HCT116 (cell line): ENCODE measurements around the gene ANO6. TPM values are rescaled to one million over a fixed set of nuclear protein-coding genes. Genes with fewer than 3 reads are reported as not detected.

Experiments
- ATAC-seq: fragments of 200-7000 bp; cut with Tn5 transposase; 2 replicates; pipeline ENCODE4 v1.9.1; 2020; ENCODE audit warnings: mild to moderate bottlenecking, moderate library complexity
- BruUV-seq: library from RNA; stranded (reverse); fragments of 400-500 nt; replicated peaks from 2 replicates; lab custom pipeline; 2021; lab: Mats Ljungman, UMichigan
- CTCF ChIA-PET: fragments of 300-600 bp; sonication (Branson Sonifier 250); formaldehyde crosslinking; loops from one replicate; lab custom pipeline; 2021; ENCODE audit warnings: antibody characterized with exemption; lab: Charles Lee
- POLR2A ChIA-PET: fragments of 300-600, 350-600 bp; sonication (Branson Sonifier 250); formaldehyde crosslinking; loops from one replicate; lab custom pipeline; 2021; ENCODE audit warnings: antibody characterized with exemption; lab: Charles Lee
- RAD21 ChIA-PET, 2 experiments: fragments of 300-600 bp; sonication (Branson Sonifier 250); formaldehyde crosslinking; loops; one replicate each; lab custom pipeline; 2023; ENCODE audit warnings: low total read pairs in 2 of 2; ENCODE audit not compliant: uncharacterized antibody in 2 of 2, unreplicated experiment in 2 of 2, low non-redundant PET in 1 of 2; lab: Charles Lee
- DNase-seq: peaks from one replicate; pipeline ENCODE4 v3.0.0-alpha.2; 2010; ENCODE audit warnings: low read depth, low spot score
- H2AFZ ChIP-seq: fragments of 200-600 bp; shearing (Covaris generic), sonication (generic); 2 replicates; pipeline ENCODE4 v1.6.1; 2017; ENCODE audit warnings: low read depth, mixed run types, mixed read lengths, antibody characterized with exemption, low read length; ENCODE audit not compliant: poor library complexity, severe bottlenecking
- H3K27ac ChIP-seq: 2 replicates; pipeline ENCODE4 v1.5.1; 2012; ENCODE audit warnings: low read depth, low read length
- H3K27me3 ChIP-seq: fragments of 200-600 bp; sonication (generic); 2 replicates; pipeline ENCODE4 v1.6.1; 2016; ENCODE audit warnings: mixed run types, low read length, mixed read lengths; ENCODE audit not compliant: insufficient read depth
- H3K36me3 ChIP-seq, 2 experiments: fragments of 200-500 bp in 1 of 2; fragments of 200-600 bp in 1 of 2; sonication (Bioruptor generic) in 1 of 2; sonication (generic) in 1 of 2; 2 replicates each; pipeline versions ENCODE4 v1.5.1 to v1.6.1; 2014 to 2016; ENCODE audit warnings: low read length in 2 of 2, inconsistent platforms in 1 of 2, mixed read lengths in 1 of 2, mixed run types in 1 of 2; ENCODE audit not compliant: insufficient read depth in 2 of 2, control insufficient read depth in 1 of 2
- H3K4me1 ChIP-seq, 2 experiments: fragments of 200-600 bp in 1 of 2; sonication (generic) in 1 of 2; 2 replicates each; pipeline versions ENCODE4 v1.5.1 to v1.6.1; 2012 to 2017; ENCODE audit warnings: low read length in 2 of 2, inconsistent platforms in 1 of 2, mild to moderate bottlenecking in 1 of 2, mixed read lengths in 1 of 2, mixed run types in 1 of 2, moderate library complexity in 1 of 2; ENCODE audit not compliant: insufficient read depth in 2 of 2, control insufficient read depth in 1 of 2
- H3K4me2 ChIP-seq: fragments of 200-600 bp; sonication (generic); 2 replicates; pipeline ENCODE4 v1.6.1; 2017; ENCODE audit warnings: mixed run types, low read length, mixed read lengths
- H3K4me3 ChIP-seq, 2 experiments: fragments of 200-600 bp in 1 of 2; sonication (generic) in 1 of 2; replicated peaks in 1 of 2; 2 replicates each; pipeline ENCODE4 v1.5.1; 2011 to 2016; ENCODE audit warnings: low read length in 2 of 2, control low read depth in 1 of 2, low read depth in 1 of 2, mild to moderate bottlenecking in 1 of 2, mixed read lengths in 1 of 2, mixed run types in 1 of 2
- H3K79me2 ChIP-seq: fragments of 200-600 bp; sonication (generic); 2 replicates; pipeline ENCODE4 v1.6.1; 2017; ENCODE audit warnings: mild to moderate bottlenecking, mixed run types, low read length, moderate library complexity, mixed read lengths; ENCODE audit not compliant: insufficient read depth
- H3K9ac ChIP-seq: fragments of 200-600 bp; sonication (generic); 2 replicates; pipeline ENCODE4 v1.6.1; 2016; ENCODE audit warnings: low read length, mixed read lengths
- H3K9me2 ChIP-seq: fragments of 200-600 bp; sonication (generic), shearing (Covaris generic); 2 replicates; pipeline ENCODE4 v1.6.1; 2017; ENCODE audit warnings: mixed run types, mild to moderate bottlenecking, moderate library complexity; ENCODE audit not compliant: insufficient read depth
- H3K9me3 ChIP-seq, 2 experiments: fragments of 200-500 bp in 1 of 2; fragments of 200-600 bp in 1 of 2; sonication (Bioruptor generic) in 1 of 2; sonication (generic) in 1 of 2; 2 replicates each; pipeline ENCODE4 v1.6.1; 2014 to 2017; ENCODE audit warnings: low read length in 2 of 2, mixed read lengths in 2 of 2, inconsistent platforms in 1 of 2, low read depth in 1 of 2, mild to moderate bottlenecking in 1 of 2, mixed run types in 1 of 2, moderate library complexity in 1 of 2; ENCODE audit not compliant: control insufficient read depth in 1 of 2, insufficient read depth in 1 of 2
- H4K20me1 ChIP-seq: fragments of 200-600 bp; sonication (generic), shearing (Covaris generic); 2 replicates; pipeline ENCODE4 v1.6.1; 2017; ENCODE audit warnings: mixed run types, mild to moderate bottlenecking, moderate library complexity; ENCODE audit not compliant: insufficient read depth
- CBX3 ChIP-seq: IDR thresholded peaks from 2 replicates; pipeline ENCODE4 v1.6.1; 2012; ENCODE audit warnings: low read depth
- CEBPB ChIP-seq: IDR thresholded peaks from 2 replicates; pipeline ENCODE4 v1.6.1; 2012; ENCODE audit warnings: low read depth
- EGR1 ChIP-seq: IDR thresholded peaks from 2 replicates; pipeline ENCODE4 v1.6.1; 2012; ENCODE audit warnings: low read depth
- EZH2 ChIP-seq: fragments of 200-600 bp; sonication (generic); IDR thresholded peaks from 2 replicates; pipeline ENCODE4 v1.6.1; 2017; ENCODE audit warnings: antibody characterized with exemption, mixed run types
- EZH2phosphoT487 ChIP-seq: fragments of 200-600 bp; IDR thresholded peaks from 2 replicates; pipeline ENCODE4 v1.6.1; 2018; ENCODE audit warnings: antibody characterized with exemption, borderline replicate concordance
- JUND ChIP-seq: IDR thresholded peaks from 2 replicates; pipeline ENCODE4 v1.6.1; 2012
- POLR2AphosphoS5 ChIP-seq: IDR thresholded peaks from 2 replicates; pipeline ENCODE4 v1.6.1; 2011; ENCODE audit warnings: mild to moderate bottlenecking, low read depth, low read length, moderate library complexity
- SRF ChIP-seq: IDR thresholded peaks from 2 replicates; pipeline ENCODE4 v1.6.1; 2012; ENCODE audit warnings: low read depth
- TCF7L2 ChIP-seq: IDR thresholded peaks from 2 replicates; pipeline ENCODE4 v1.7.0; 2011; ENCODE audit warnings: borderline replicate concordance, inconsistent platforms; ENCODE audit not compliant: insufficient read depth, insufficient read length; ENCODE audit errors: extremely low read depth
- ZFX ChIP-seq: fragments of 450-650 bp; IDR thresholded peaks from 2 replicates; pipeline ENCODE4 v1.6.1; 2017
- intact Hi-C: fragments of 100-400 bp; cut with micrococcal nuclease; formaldehyde crosslinking; loops from 2 replicates; pipeline ENCODE4 v1.10.0; 2022
- total RNA-seq: library from RNA; stranded (reverse); gene quantifications from one replicate; pipeline ENCODE4 v1.2.1, GENCODE V29; 2021; ENCODE audit not compliant: unreplicated experiment
- TF ChIP-seq, protein P1 (sequence below): IDR thresholded peaks from 2 replicates; pipeline ENCODE4 v1.6.1; 2011; ENCODE audit warnings: mild to moderate bottlenecking, low read length, moderate library complexity; ENCODE audit not compliant: insufficient replicate concordance; ENCODE audit errors: extremely low read depth
- TF ChIP-seq, protein P2 (sequence below): IDR thresholded peaks from 2 replicates; pipeline ENCODE4 v1.6.1; 2012

Gene ANO6
- total RNA-seq, 1 experiment from 2014 or later: 36.7 TPM

DNA sequence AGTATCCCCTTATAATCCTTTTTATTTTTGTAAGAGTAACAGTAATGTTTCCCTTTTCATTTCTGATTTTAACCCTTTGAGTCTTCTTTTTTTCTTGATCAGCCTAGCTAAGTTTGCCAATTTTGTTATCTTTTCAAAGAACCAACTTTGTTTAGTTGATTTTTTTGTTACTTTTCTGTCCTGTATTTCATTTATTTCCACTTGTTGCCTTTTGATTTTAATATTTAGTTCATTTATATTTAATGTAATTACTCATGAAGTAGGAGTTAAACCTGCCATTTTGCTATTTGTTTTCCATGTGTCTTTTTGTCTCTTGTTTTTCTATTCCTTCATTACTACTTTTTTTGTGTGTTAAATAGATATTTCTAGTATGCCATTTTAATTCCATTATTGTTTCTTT lies 146.4 kb downstream of the ANO6 start:
- POLR2A ChIA-PET: no interaction called here
- no TSS peak for BruUV-seq
- Histone ChIP-seq H3K9me2 (no peaks in the 10 kb centered on the region), H3K4me2 (no peak overlapping the region), H3K79me2 (no peaks in the 10 kb centered on the region; the same call in 1 of the 2 replicates), H3K9ac (no peak overlapping the region), H3K36me3 (0 out of 4 replicates have a peak, but pooled peaks cover 0 to 2% of the 10 kb centered on the region in 2 experiments), H3K9me3 (peaks cover 0 to 5% of the 10 kb centered on the region in 2 experiments; a peak in 2 of 4 replicates), H3K4me1 (no peaks in the 10 kb centered on the region), H4K20me1 (no peaks in the 10 kb centered on the region), H3K27me3 (no peaks in the 10 kb centered on the region), H2AFZ (no peak overlapping the region), H3K4me3 (no peak overlapping the region), H3K27ac (no peak overlapping the region)
- ATAC-seq (no peak), DNase-seq (no peak)
- RAD21 ChIA-PET: no interaction called here
- no peak for TF ChIP-seq EZH2phosphoT487
- TF ChIP-seq CBX3: no peak
- TF ChIP-seq, protein P1, sequence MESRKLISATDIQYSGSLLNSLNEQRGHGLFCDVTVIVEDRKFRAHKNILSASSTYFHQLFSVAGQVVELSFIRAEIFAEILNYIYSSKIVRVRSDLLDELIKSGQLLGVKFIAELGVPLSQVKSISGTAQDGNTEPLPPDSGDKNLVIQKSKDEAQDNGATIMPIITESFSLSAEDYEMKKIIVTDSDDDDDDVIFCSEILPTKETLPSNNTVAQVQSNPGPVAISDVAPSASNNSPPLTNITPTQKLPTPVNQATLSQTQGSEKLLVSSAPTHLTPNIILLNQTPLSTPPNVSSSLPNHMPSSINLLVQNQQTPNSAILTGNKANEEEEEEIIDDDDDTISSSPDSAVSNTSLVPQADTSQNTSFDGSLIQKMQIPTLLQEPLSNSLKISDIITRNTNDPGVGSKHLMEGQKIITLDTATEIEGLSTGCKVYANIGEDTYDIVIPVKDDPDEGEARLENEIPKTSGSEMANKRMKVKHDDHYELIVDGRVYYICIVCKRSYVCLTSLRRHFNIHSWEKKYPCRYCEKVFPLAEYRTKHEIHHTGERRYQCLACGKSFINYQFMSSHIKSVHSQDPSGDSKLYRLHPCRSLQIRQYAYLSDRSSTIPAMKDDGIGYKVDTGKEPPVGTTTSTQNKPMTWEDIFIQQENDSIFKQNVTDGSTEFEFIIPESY: no peak
- no peak for TF ChIP-seq JUND
- TF ChIP-seq EZH2: no peak
- intact Hi-C loops: no loop called here
- CTCF ChIA-PET: no interaction called here

DNA sequence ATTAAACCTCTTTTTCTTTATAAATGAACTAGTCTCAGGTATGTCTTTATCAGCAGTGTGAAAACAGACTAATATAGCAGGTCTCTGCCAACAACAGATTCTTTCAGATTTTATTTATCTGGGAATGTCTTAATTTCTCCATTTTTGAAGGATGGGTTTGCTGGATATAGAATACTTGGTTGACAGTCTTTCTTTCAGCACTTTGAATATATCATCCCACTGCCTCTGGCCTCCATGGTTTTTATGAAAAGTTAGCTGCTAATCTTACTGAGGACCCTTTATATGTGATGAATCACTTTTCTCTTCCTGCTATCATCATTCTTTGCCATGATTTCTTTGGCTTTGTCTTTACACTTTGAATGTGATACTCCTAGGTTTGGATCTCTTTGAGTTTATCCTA lies 148.0 kb downstream of the ANO6 start:
- Histone ChIP-seq H3K4me2 (no peak overlapping the region), H3K9me2 (no peaks in the 10 kb centered on the region), H3K4me1 (peaks cover 0 to 7% of the 10 kb centered on the region in 2 experiments; a peak in 2 of 4 replicates), H3K27ac (no peak overlapping the region), H3K9me3 (peaks cover 0 to 5% of the 10 kb centered on the region in 2 experiments; a peak in 2 of 4 replicates), H3K9ac (no peak overlapping the region), H3K36me3 (no peaks in the 10 kb centered on the region), H3K79me2 (no peaks in the 10 kb centered on the region; the same call in 1 of the 2 replicates), H4K20me1 (no peaks in the 10 kb centered on the region), H3K27me3 (no peaks in the 10 kb centered on the region), H2AFZ (no peak overlapping the region), H3K4me3 (no peak overlapping the region)
- BruUV-seq: no TSS peak
- ATAC-seq: no peak
- intact Hi-C loops: no loop called here
- DNase-seq: no peak
- ChIA-PET RAD21 (no interaction called here), POLR2A (no interaction called here), CTCF (no interaction called here)
- TF ChIP-seq, protein P2, sequence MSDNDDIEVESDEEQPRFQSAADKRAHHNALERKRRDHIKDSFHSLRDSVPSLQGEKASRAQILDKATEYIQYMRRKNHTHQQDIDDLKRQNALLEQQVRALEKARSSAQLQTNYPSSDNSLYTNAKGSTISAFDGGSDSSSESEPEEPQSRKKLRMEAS: no peak
- TF ChIP-seq TCF7L2 (no peak), EZH2 (no peak), ZFX (no peak), CEBPB (no peak), POLR2AphosphoS5 (no peak), EGR1 (no peak), SRF (no peak), EZH2phosphoT487 (no peak)
- TF ChIP-seq, protein P1: no peak
